Neural cell (in vitro differentiated cells): ENCODE data around the gene SND1. TPM values are rescaled to one million over a fixed set of nuclear protein-coding genes. Genes with fewer than 3 reads are reported as not detected.

Source experiments
- H2AFZ ChIP-seq: fragments of 200-600, 300-800 bp; sonication (generic), shearing (Covaris generic); 2 replicates; pipeline ENCODE4 v1.6.0; 2014; ENCODE audit warnings: low read depth, mild to moderate bottlenecking, antibody characterized with exemption, low read length, moderate library complexity
- H3F3A ChIP-seq: fragments of 200-600 bp; shearing (Covaris generic); 2 replicates; pipeline ENCODE4 v1.6.1; 2016; ENCODE audit warnings: mild to moderate bottlenecking, moderate library complexity, mixed read lengths, antibody characterized with exemption, low read length; ENCODE audit not compliant: insufficient read depth, poor library complexity, severe bottlenecking
- H3K27ac ChIP-seq: fragments of 200-600, 300-800 bp; sonication (generic), shearing (Covaris generic); 2 replicates; pipeline ENCODE4 v1.5.1; 2014; ENCODE audit warnings: mild to moderate bottlenecking, low read length, moderate library complexity
- H3K27me3 ChIP-seq: fragments of 300-800, 200-600 bp; sonication (generic), shearing (Covaris generic); 2 replicates; pipeline ENCODE4 v1.6.0; 2014; ENCODE audit warnings: mild to moderate bottlenecking, low read depth, low read length, moderate library complexity; ENCODE audit not compliant: insufficient read depth
- H3K36me3 ChIP-seq: fragments of 300-800, 200-600 bp; sonication (generic), shearing (Covaris generic); 2 replicates; pipeline ENCODE4 v1.5.1; 2014; ENCODE audit warnings: mild to moderate bottlenecking, antibody characterized with exemption, low read length, moderate library complexity; ENCODE audit not compliant: insufficient read depth
- H3K4me2 ChIP-seq: fragments of 300-800, 200-600 bp; sonication (generic), shearing (Covaris generic); 2 replicates; pipeline ENCODE4 v1.6.0; 2014; ENCODE audit warnings: mild to moderate bottlenecking, low read length
- H3K4me3 ChIP-seq: fragments of 300-800, 200-600 bp; sonication (generic), shearing (Covaris generic); 2 replicates; pipeline ENCODE4 v1.5.1; 2014; ENCODE audit warnings: mild to moderate bottlenecking, low read length, moderate library complexity
- H3K79me2 ChIP-seq: fragments of 200-600 bp; shearing (Covaris generic); replicated peaks from 2 replicates; pipeline ENCODE4 v1.6.0; 2014; ENCODE audit warnings: mild to moderate bottlenecking, low read length, moderate library complexity; ENCODE audit not compliant: insufficient read depth
- H3K9ac ChIP-seq: fragments of 300-800, 200-600 bp; sonication (generic), shearing (Covaris generic); 2 replicates; pipeline ENCODE4 v1.6.1; 2016; ENCODE audit warnings: mild to moderate bottlenecking, low read length, mixed read lengths
- H3K9me2 ChIP-seq: fragments of 200-600 bp; shearing (Covaris generic); 2 replicates; pipeline ENCODE4 v1.6.1; 2016; ENCODE audit warnings: mild to moderate bottlenecking, low read length, mixed read lengths; ENCODE audit not compliant: insufficient read depth
- H3K9me3 ChIP-seq: fragments of 200-600, 300-800 bp; sonication (generic), shearing (Covaris generic); 2 replicates; pipeline ENCODE4 v1.6.1; 2016; ENCODE audit warnings: mild to moderate bottlenecking, mixed run types, low read length, moderate library complexity, mixed read lengths
- H4K20me1 ChIP-seq: fragments of 200-600 bp; shearing (Covaris generic); 2 replicates; pipeline ENCODE4 v1.6.1; 2016; ENCODE audit warnings: mild to moderate bottlenecking, mixed run types; ENCODE audit not compliant: insufficient read depth
- EP300 ChIP-seq: fragments of 450-650 bp; conservative IDR thresholded peaks from 2 replicates; pipeline ENCODE4 v1.6.1; 2014; ENCODE audit warnings: antibody characterized with exemption, mild to moderate bottlenecking, moderate library complexity; ENCODE audit not compliant: poor library complexity, severe bottlenecking
- EZH2 ChIP-seq: fragments of 200-600, 300-800 bp; shearing (Covaris generic), sonication (generic); IDR thresholded peaks from 2 replicates; pipeline ENCODE4 v1.6.1; 2014; ENCODE audit warnings: antibody characterized with exemption, low read length, borderline replicate concordance, mild to moderate bottlenecking; ENCODE audit not compliant: insufficient read depth, poor library complexity, severe bottlenecking
- MXI1 ChIP-seq: fragments of 450-650 bp; conservative IDR thresholded peaks from 2 replicates; pipeline ENCODE4 v1.6.1; 2014; ENCODE audit warnings: antibody characterized with exemption, mild to moderate bottlenecking; ENCODE audit not compliant: poor library complexity, severe bottlenecking
- POLR2AphosphoS5 ChIP-seq: IDR thresholded peaks from 2 replicates; pipeline ENCODE4 v1.6.1; 2012
- RAD21 ChIP-seq: fragments of 450-650 bp; conservative IDR thresholded peaks from 2 replicates; pipeline ENCODE4 v1.6.1; 2014; ENCODE audit warnings: antibody characterized with exemption, mild to moderate bottlenecking, moderate library complexity
- REST ChIP-seq: IDR thresholded peaks from 2 replicates; pipeline ENCODE4 v1.6.1; 2012; ENCODE audit warnings: borderline replicate concordance
- SMC3 ChIP-seq: fragments of 450-650 bp; conservative IDR thresholded peaks from 2 replicates; pipeline ENCODE4 v1.6.1; 2014; ENCODE audit warnings: antibody characterized with exemption, mild to moderate bottlenecking, moderate library complexity; ENCODE audit not compliant: poor library complexity
- TAF1 ChIP-seq: IDR thresholded peaks from 2 replicates; pipeline ENCODE4 v1.6.1; 2012; ENCODE audit warnings: low read depth
- polyA plus RNA-seq: library from polyadenylated mRNA; depleted of rRNA; stranded (reverse); fragments of >200 nt; gene quantifications from 2 replicates; pipeline ENCODE4 v1.2.3, GENCODE V29; 2014
- TF ChIP-seq, protein P1 (sequence below): fragments of 450-650 bp; IDR thresholded peaks from 2 replicates; pipeline ENCODE4 v1.5.1; 2014; ENCODE audit warnings: antibody characterized with exemption, mild to moderate bottlenecking, moderate library complexity; ENCODE audit not compliant: poor library complexity, severe bottlenecking

SND1 gene
- polyA plus RNA-seq, 1 donor from 2014 or later: 37.4 TPM

GRCh38 chr7:128074336-128074735 is 422.3 kb downstream of the SND1 start:
- H3K9me2 ChIP-seq: no peaks in the 10 kb centered on the region
- no peak overlapping the region for H3K27ac ChIP-seq
- H3K4me3 ChIP-seq: no peak overlapping the region
- H3K9me3 ChIP-seq: no peaks in the 10 kb centered on the region
- no peak overlapping the region for H3K9ac ChIP-seq
- TF ChIP-seq TAF1 (no peak), MXI1 (no peak), POLR2AphosphoS5 (no peak), REST (no peak), RAD21 (no peak), EZH2 (no peak), SMC3 (no peak), EP300 (no peak)
- TF ChIP-seq, protein P1, sequence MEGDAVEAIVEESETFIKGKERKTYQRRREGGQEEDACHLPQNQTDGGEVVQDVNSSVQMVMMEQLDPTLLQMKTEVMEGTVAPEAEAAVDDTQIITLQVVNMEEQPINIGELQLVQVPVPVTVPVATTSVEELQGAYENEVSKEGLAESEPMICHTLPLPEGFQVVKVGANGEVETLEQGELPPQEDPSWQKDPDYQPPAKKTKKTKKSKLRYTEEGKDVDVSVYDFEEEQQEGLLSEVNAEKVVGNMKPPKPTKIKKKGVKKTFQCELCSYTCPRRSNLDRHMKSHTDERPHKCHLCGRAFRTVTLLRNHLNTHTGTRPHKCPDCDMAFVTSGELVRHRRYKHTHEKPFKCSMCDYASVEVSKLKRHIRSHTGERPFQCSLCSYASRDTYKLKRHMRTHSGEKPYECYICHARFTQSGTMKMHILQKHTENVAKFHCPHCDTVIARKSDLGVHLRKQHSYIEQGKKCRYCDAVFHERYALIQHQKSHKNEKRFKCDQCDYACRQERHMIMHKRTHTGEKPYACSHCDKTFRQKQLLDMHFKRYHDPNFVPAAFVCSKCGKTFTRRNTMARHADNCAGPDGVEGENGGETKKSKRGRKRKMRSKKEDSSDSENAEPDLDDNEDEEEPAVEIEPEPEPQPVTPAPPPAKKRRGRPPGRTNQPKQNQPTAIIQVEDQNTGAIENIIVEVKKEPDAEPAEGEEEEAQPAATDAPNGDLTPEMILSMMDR: no peak
- no peaks in the 10 kb centered on the region for H3K36me3 ChIP-seq
- no peaks in the 10 kb centered on the region for H3F3A ChIP-seq
- no peak overlapping the region for H2AFZ ChIP-seq
- no peak overlapping the region for H3K4me2 ChIP-seq
- H4K20me1 ChIP-seq: no peaks in the 10 kb centered on the region
- no peaks in the 10 kb centered on the region for H3K79me2 ChIP-seq
- H3K27me3 ChIP-seq: no peaks in the 10 kb centered on the region

- no peak overlapping the region for H3K27ac ChIP-seq
These were observed 422.7 kb downstream of the SND1 start for GRCh38 chr7:128074736-128075135.

More at GRCh38 chr7:128074736-128075135, 422.7 kb downstream of the SND1 start:
- H3K9me2 ChIP-seq: no peaks in the 10 kb centered on the region
- no peaks in the 10 kb centered on the region for H3F3A ChIP-seq
- no peaks in the 10 kb centered on the region for H3K79me2 ChIP-seq
- no peak overlapping the region for H2AFZ ChIP-seq
- H4K20me1 ChIP-seq: no peaks in the 10 kb centered on the region
- H3K4me3 ChIP-seq: no peak overlapping the region
- no peak overlapping the region for H3K9ac ChIP-seq
- no peak overlapping the region for H3K4me2 ChIP-seq
- no peaks in the 10 kb centered on the region for H3K27me3 ChIP-seq
- TF ChIP-seq MXI1 (no peak), TAF1 (no peak), EP300 (no peak), EZH2 (no peak), SMC3 (no peak), RAD21 (no peak), REST (no peak), POLR2AphosphoS5 (no peak)
- TF ChIP-seq, protein P1: no peak
- H3K36me3 ChIP-seq: no peaks in the 10 kb centered on the region
- no peaks in the 10 kb centered on the region for H3K9me3 ChIP-seq
